Kidney (tissue), 14 donors: ENCODE results near the gene MTF1. TPM values are rescaled to one million over a fixed set of nuclear protein-coding genes. Genes with fewer than 3 reads are reported as not detected.

ENCODE experiments used
- DNase-seq, 5 donors: peaks; one replicate each; pipeline ENCODE4 v3.0.0-alpha.2; 2013 to 2020
- FAIRE-seq: peaks from 2 replicates; lab custom pipeline; 2012; peaks lifted over from hg19 to GRCh38; lab: Jason Lieb, UNC
- H3K27ac ChIP-seq, 2 donors: one replicate each; pipeline ENCODE4 v1.7.0; 2013; ENCODE audit warnings: low read depth in 2 of 2, low read length in 2 of 2, inconsistent platforms in 1 of 2
- H3K27me3 ChIP-seq: one replicate; pipeline ENCODE4 v1.7.1; 2013; ENCODE audit warnings: low read length, inconsistent platforms; ENCODE audit not compliant: control insufficient read depth, insufficient read depth
- H3K36me3 ChIP-seq, 3 donors: one replicate each; pipeline versions ENCODE4 v1.7.0 to v1.7.1; 2013; ENCODE audit warnings: low read length in 3 of 3, control low read depth in 1 of 3, inconsistent platforms in 1 of 3; ENCODE audit not compliant: insufficient read depth in 3 of 3, control insufficient read depth in 2 of 3
- H3K4me1 ChIP-seq, 3 donors: one replicate each; pipeline versions ENCODE4 v1.7.0 to v1.7.1; 2013; ENCODE audit warnings: low read length in 3 of 3, inconsistent platforms in 1 of 3, low read depth in 1 of 3; ENCODE audit not compliant: control insufficient read depth in 2 of 3, insufficient read depth in 2 of 3
- H3K4me3 ChIP-seq, 3 donors: one replicate each; pipeline versions ENCODE4 v1.7.0 to v1.8.1; 2013; ENCODE audit warnings: low read length in 3 of 3, control low read depth in 1 of 3, inconsistent platforms in 1 of 3
- H3K9ac ChIP-seq, 3 donors: one replicate each; pipeline versions ENCODE4 v1.7.0 to v1.7.1; 2013; ENCODE audit warnings: low read length in 3 of 3, control low read depth in 1 of 3, inconsistent platforms in 1 of 3
- H3K9me3 ChIP-seq, 3 donors: one replicate each; pipeline versions ENCODE4 v1.7.0 to v1.7.1; 2013; ENCODE audit warnings: low read length in 3 of 3, control low read depth in 1 of 3, inconsistent platforms in 1 of 3; ENCODE audit not compliant: control insufficient read depth in 2 of 3, insufficient read depth in 1 of 3
- intact Hi-C: fragments of 100-400 bp; cut with DNase I; formaldehyde crosslinking; loops from one replicate; pipeline ENCODE4 v1.11.1; 2022
- polyA plus RNA-seq: library from polyadenylated mRNA; stranded (reverse); fragments of 350-450 nt; fragmentation: Illumina TruSeq; extraction: RNeasy Lipid Tissue Mini Kit (QIAGEN cat#74804); gene quantifications from one replicate; pipeline ENCODE4 v1.2.3, GENCODE V29; 2014; ENCODE audit warnings: low read depth, low replicate concordance; ENCODE audit not compliant: insufficient read depth
- total RNA-seq: library from RNA; stranded (reverse); fragmentation: NEBNext Ultra II Directional; extraction: Animal tissue kit (Norgen Biotek cat#: 25700); gene quantifications from one replicate; pipeline ENCODE4 v1.2.1, GENCODE V29; 2021
- TF ChIP-seq, protein P1 (sequence below): IDR thresholded peaks from 3 replicates; pipeline ENCODE4 v1.5.1; 2012; ENCODE audit warnings: mild to moderate bottlenecking, moderate library complexity, borderline replicate concordance; ENCODE audit not compliant: insufficient read depth; ENCODE audit errors: extremely low read depth
- donor health status: control.
- donor health status: control.
- donor health status: control.
- donor health status: control.
- donor health status: control.
- donor health status: DM: yes; HTN: yes; CAD: no.
- donor health status: Normal renal cell carcinoma (clear cell type).

The MTF1 gene
- total and polyA plus RNA-seq, 2 donors from 2014 or later: 2.2 to 26.7 TPM

DNA sequence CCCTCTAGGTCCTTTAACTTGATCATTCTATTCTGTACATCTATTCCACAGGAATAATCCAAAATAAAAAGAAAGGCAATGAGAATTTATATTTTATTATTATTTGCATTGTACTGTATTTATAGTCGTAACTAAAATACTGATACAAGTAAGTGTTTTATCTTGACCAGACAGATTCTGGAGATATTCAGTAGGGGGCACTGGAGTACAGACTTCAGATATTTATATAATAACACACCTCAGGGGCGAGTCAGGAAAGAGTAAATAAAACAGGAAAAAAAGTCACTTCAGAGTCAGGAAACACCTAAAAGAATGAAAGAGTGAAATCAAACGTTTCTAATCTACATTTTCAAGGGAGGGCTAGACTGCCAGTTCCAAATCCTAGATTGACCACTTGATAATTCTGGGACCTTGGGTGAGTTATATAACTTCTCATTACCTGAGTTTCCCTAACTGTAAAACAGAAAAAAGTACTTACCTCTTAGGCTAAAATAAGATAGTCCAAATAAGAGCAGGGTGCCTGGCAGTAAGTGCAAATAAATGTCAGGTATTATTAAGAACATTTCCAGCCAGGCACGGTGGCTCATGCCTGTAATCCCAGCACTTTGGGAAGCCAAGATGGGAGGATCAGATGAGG lies 31.1 kb upstream of the MTF1 start:
- Histone ChIP-seq H3K4me3 (no peak overlapping the region), H3K4me1 (no peaks in the 10 kb centered on the region), H3K27me3 (no peaks in the 10 kb centered on the region), H3K36me3 (peaks cover 4 to 40% (median 25%) of the 10 kb centered on the region in 3 donors), H3K9me3 (no peaks in the 10 kb centered on the region), H3K9ac (no peak overlapping the region), H3K27ac (peak overlapping the region; percentile 23 to 25)
- peak; percentile 92 for FAIRE-seq
- intact Hi-C loops: no loop called here
- TF ChIP-seq, protein P1, sequence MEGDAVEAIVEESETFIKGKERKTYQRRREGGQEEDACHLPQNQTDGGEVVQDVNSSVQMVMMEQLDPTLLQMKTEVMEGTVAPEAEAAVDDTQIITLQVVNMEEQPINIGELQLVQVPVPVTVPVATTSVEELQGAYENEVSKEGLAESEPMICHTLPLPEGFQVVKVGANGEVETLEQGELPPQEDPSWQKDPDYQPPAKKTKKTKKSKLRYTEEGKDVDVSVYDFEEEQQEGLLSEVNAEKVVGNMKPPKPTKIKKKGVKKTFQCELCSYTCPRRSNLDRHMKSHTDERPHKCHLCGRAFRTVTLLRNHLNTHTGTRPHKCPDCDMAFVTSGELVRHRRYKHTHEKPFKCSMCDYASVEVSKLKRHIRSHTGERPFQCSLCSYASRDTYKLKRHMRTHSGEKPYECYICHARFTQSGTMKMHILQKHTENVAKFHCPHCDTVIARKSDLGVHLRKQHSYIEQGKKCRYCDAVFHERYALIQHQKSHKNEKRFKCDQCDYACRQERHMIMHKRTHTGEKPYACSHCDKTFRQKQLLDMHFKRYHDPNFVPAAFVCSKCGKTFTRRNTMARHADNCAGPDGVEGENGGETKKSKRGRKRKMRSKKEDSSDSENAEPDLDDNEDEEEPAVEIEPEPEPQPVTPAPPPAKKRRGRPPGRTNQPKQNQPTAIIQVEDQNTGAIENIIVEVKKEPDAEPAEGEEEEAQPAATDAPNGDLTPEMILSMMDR: peak; percentile 47
- DNase-seq: peak in 2 of 5 donors; percentile 57 to 67

DNA sequence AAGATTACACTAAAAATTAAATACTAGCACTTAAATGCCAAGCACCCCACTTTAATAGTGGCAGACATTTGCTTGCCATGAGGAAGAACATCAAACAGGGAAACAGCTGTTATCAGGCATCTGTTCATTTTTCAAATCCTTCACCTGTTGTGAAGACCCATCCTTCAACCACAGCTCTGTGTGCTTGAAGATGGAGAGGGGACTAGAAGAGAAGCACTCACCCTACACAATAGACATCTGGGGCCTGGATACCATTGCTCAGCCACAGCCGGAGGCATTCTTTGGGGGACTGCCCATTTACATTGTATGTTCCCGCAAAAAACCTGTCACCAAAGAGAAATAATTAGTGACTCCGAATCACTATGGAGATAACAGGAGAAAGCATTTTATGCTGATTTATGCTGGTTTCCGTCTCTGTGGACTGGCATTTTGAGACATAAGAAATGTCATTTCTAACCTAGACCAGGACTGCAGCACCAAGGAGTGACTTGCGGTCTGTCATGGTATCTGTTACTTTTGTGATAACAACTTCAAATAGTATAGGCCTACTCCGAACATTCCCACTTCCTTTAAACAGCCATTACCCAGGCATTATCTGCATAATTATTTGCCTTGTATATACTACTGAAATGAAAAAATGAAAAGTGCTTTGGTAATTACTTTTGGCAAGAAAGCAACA lies 28.8 kb upstream of the MTF1 start:
- H3K27me3 ChIP-seq: no peaks in the 10 kb centered on the region
- H3K4me1 ChIP-seq: no peaks in the 10 kb centered on the region
- no peak overlapping the region for H3K4me3 ChIP-seq
- no peaks in the 10 kb centered on the region for H3K9me3 ChIP-seq
- H3K36me3 ChIP-seq: peaks cover 4 to 48% (median 33%) of the 10 kb centered on the region in 3 donors
- H3K9ac ChIP-seq: no peak overlapping the region
- TF ChIP-seq, protein P1: no peak
- intact Hi-C loops: no loop called here
- H3K27ac ChIP-seq: no peak overlapping the region
- FAIRE-seq: no peak
- DNase-seq: no peak

GRCh38 chr1:37884145-37884544 lies 24.8 kb upstream of the MTF1 start:
- no peaks in the 10 kb centered on the region for H3K27me3 ChIP-seq
- peaks cover 4 to 66% (median 50%) of the 10 kb centered on the region in 3 donors for H3K36me3 ChIP-seq
- no peak overlapping the region for H3K9ac ChIP-seq
- H3K27ac ChIP-seq: no peak overlapping the region
- no peaks in the 10 kb centered on the region for H3K4me1 ChIP-seq
- no peak for FAIRE-seq
- DNase-seq: no peak
- no peaks in the 10 kb centered on the region for H3K9me3 ChIP-seq
- H3K4me3 ChIP-seq: no peak overlapping the region
- TF ChIP-seq, protein P1: no peak
- intact Hi-C loops: no loop called here
